ENCODE data around the gene PLEKHJ1.

The PLEKHJ1 gene

DNA sequence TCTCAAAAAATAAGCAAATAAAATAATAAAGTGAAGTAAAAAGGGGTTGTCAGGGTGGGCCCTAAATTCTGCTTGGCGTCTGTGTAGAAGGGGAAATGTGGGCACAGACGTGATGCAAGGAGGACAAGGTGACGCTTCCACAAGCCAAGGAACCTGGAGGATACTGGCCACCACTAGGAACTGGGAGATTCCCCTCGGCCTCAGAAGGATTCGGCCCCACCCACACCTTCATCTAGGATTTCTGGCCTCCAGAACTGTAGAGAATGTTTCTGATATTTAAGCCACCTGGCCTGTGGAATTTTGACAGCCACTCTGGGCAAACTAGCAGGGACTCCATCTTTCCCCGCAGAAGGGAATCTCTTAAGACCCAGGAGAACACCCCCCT is 1.1 kb downstream of the PLEKHJ1 start:
- DNase-seq: no peak

DNA sequence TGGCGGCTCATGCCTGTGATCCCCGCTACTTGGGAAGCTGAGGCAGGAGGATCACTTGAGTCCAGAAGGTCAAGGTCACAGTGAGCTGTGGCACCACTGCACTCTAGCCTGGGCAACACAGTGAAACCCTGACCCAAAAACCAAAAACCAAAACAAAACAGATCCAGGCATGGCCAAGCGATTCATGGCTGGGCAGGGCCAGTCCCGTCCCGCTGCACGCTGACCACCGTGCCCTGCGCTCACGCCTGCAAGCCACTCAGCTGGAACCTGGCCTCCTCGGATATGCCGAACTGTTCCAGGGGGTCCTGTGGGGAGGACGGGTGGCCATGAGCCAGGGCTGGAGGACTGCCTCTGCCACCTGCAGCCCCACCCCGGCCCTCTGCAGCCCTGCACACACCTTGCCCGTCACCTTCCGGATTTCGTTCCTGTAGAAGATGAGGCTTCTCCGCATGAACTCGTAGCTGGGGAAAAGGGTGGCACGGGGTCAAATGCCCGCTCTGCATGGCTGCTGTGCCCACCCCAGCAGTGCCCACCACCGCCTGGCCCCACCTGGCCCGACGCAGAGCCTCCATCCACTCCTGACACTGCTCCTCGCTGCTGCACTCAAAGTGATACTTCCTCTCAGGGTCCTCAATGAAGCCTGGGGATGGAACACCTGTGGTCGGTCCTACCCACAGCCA is 2.4 kb downstream of the PLEKHJ1 start:
- no peak for DNase-seq

DNA sequence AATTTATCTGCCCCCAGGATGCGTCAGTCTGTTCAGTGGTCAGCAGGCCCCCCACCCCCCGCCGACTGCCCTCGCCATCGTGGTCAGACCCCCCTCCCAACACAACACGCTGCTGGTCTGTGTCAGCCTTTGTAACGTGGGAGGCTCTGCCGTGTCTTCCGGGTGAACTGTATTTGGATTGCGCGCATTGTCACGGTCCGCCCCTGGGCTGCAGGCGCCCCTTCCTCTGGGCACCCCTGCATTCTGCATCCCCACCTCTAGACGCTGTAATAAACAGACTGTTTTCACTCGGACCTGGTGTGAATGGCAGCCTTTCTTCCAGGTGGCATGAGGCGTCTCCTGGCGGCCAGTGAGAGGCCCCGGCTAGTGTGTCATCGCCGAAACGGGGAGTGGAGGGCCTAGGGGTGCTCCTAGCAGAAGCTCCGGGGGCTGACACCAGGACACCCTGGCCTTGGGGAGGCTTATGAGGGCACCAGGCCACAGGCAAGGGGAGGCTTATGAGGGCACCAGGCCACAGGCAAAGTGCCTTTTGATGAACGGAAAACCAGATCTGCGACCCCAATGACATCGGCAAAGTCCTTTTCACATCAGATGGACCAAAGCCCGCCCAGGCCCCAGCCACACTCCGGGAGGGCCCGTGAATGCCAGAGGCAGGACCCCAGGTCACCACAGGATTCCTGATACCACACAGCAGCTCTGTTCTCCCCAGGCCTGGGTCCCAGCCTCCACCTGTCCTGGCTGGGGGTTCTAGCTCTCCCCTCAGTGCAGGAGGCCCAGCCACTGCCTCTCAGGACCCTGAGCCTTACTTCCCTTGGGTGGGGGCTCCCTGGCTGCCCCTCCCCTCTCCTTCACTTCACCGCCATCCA is 3.6 kb downstream of the PLEKHJ1 start:
- DNase-seq: no peak

DNA sequence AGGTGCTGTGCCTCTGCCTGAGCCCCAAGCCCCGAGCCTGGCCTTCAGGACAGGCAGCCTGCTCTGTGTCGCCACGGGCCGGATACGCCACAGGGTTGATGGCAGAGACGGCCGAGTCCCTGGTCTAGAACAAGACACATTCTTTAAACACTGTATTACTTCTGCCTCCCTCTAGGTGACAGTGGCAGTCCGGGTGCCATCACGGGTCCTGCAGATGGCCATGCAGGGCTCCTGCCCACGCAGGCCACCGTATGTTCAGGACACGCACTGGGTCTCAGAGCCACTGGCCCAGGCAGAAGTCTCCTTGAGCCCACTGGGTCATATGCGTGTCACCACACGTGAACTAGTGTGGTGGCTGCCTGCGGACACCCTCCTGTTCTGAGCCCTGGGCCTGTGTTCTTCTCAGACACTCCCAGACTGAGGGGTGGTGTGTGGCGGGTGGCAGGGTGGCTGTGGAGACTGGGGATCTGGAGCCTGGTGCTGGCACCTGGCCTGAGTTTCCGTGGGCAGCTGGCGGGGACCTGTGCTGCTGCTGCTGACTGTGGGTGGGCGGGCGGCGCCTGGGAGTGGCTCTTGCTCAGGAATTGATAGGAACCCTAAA is 4.4 kb downstream of the PLEKHJ1 start:
- no peak for DNase-seq

DNA sequence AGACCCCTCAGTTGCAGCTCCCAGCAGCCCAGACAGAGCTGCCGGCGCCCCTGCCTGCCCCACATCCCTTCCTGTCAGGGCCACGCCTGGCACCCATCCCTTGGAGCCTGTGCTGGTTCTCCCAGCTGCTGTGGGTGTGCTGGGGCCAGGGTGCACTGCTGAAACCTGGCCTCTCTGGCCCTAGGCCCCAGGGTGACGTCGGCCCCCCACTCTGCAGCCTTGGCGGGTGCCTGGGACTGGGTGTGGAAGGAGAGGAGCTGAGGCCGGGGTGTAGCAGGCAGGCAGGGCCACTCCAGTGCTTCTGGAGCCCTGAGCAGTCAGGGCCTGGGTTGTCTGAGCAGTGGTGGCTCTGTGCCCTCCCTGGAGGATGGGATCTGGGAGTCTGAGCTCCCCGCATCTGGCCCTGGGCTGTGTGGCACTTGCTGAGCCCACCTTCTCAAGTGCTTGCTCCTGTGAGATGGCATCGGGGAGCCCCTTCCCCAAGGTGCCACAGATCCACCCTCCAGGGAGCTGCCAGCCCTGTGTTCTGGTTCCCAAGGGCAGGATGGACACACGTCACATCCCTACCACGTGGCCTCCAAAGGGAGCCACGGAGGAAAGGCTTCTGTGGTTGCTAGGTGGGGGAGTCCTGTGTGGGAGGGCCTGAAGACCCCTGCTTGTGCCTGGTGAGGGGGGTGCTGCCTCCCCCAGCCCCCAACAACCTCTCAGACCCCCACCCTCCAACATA is 5.2 kb downstream of the PLEKHJ1 start:
- no peak for DNase-seq

DNA sequence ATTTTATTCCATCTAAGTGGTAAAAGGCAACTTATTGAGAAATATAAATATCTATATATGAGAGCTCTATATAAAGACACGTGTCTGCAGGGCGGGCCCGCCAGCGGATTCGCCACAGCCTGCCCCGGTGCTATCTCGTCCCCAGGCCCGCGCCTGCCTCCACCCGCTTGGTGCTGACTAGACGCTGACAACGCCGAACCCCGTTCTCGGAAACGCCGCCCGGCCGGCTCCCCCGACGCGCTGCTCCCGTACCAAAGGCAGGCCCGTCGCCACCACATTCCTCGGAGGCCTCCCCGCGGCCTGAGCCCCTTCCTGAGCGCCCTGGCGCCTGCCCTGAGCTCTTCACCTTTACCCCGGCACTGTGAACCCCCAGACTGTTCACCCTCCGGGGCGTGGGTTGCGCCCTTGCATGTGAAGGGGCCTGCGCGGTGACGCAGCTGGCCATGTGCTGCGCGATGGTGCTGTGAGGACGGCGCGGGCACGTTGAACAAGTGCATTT is 6.0 kb downstream of the PLEKHJ1 start:
- DNase-seq: no peak

DNA sequence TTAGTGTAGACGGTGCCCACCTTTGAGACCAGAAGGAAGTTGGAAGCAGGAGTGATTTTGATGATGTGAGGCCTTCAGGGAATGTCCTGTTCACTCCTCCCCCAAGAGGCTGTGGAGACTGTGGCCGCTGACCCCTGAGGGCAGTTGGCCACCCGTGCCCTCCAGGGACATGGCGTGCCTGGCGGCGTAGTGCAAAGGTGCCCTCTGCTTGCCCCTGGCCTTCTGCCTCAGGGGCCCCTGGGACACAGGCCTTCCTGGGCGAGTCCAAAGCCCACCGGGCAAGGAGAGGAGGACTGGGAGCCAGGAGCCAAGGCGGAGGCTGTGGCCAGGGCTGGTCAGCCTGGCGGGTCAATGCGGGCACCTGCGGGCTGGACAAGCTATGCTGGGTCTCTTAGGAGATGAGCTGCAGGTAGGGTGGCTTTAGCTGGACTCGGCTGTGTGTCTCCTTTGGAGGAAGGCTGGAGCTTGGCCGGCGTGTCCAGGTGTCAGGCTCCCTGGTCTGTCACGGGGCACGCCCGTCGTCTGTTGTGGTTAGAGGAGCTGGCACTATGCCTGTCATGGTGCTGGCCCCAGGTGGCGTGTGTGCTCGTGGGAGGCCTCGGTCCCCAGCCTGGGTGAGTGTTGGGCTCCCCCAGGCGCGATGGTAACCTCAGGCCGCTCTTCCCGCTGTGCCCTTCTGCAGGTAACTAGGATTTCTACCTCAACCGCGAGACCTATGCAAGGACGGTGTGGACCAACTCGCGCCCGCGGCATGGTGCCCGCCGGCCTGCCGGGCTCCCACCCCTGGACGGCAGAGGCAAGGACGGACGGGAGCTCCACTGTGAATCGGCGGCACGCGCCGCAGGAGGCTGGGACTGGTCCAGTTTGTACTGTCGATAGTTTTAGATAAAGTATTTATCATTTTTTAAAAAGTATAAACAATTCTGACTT is 6.8 kb downstream of the PLEKHJ1 start:
- DNase-seq: no peak

DNA sequence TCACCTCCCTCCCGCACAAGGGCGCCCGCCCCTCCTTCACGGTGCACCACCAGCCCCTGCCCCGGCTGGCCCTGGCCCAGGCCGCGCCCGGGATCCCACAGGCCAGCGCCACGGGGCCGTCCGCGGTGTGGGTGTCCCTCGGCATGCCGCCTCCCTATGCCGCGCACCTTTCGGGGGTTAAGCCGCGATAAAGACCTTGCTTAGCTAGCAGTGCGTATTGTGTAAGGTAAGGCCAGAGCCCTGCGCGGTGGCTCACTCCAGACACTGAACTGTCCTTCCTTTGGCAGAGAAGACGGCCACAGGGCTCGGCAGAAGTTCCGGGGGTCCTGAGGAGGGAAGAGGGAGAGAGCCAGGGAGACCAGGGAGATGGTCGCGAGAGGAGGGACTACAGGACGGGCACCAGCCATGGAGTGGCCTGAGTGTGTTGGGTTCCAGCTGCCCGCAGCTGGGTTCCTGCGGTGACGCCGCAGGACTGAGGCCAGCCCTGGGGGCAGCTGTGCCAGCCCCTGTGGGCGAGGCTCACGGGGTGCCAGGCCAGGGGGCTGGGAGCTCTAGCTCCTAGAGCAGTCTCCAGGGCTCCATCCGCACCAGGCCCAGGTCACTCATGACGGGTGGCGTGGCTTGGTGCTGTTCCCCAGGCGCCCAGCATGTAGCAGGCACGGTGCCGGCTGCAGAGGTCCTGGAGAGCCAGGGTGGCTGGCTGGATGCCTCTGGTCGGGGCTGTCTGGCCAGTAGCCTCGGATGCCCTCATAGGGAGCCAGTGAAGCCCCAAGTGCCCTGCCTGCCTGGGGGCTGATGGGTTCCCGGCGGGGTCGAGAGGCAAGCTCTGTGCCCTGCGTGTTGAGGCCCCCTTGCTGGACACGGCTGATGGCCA is 7.7 kb downstream of the PLEKHJ1 start:
- DNase-seq: no peak

DNA sequence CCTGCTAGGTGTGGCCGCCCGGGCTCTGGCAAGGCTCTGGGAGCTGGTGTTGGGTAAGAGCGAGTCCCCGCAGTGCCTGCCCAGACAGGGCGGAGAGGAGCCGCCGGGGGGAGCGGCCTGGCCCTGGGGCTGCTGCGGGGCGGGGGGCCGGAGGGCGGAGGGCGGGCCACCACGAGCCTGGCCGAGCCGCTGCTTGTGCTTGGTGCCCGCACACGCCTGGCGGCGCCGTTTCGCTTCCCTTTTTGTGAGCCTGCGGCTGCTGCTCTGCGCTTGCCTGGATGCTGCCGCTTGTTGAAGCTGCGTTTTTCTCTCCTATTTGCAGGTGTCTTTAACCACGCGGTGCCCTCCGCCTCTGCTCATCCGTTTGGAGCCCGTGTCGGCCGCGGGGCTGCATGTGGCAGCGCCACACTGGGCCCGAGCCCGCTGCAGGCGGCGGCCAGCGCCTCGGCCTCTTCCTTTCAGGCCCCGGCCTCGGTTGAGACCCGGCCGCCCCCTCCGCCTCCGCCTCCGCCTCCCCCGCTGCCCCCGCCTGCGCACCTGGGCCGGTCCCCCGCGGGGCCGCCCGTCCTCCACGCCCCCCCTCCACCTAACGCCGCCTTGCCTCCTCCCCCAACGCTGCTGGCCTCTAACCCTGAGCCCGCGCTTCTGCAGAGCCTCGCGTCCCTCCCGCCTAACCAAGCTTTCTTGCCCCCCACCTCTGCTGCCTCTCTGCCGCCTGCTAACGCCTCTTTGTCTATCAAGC is 8.5 kb downstream of the PLEKHJ1 start:
- DNase-seq: no peak

DNA sequence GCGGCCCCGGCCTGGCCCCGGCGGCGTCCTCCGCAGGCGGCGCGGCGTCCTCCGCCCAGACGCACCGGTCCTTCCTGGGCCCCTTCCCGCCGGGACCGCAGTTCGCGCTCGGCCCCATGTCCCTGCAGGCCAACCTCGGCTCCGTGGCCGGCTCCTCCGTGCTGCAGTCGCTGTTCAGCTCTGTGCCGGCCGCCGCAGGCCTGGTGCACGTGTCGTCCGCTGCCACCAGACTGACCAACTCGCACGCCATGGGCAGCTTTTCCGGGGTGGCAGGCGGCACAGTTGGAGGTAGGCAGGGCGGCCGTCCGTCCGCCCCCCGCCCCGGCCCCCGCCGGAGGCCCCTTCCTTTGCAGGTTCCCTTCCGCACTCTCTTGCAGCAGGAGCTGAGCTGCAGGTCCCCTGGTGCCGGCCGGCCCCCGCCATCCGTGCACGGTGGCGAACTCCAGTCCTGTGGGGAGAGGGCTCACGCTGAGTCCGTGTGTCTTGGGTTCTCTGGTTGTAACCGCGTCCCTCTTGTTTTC is 9.2 kb downstream of the PLEKHJ1 start:
- no peak for DNase-seq

DNA sequence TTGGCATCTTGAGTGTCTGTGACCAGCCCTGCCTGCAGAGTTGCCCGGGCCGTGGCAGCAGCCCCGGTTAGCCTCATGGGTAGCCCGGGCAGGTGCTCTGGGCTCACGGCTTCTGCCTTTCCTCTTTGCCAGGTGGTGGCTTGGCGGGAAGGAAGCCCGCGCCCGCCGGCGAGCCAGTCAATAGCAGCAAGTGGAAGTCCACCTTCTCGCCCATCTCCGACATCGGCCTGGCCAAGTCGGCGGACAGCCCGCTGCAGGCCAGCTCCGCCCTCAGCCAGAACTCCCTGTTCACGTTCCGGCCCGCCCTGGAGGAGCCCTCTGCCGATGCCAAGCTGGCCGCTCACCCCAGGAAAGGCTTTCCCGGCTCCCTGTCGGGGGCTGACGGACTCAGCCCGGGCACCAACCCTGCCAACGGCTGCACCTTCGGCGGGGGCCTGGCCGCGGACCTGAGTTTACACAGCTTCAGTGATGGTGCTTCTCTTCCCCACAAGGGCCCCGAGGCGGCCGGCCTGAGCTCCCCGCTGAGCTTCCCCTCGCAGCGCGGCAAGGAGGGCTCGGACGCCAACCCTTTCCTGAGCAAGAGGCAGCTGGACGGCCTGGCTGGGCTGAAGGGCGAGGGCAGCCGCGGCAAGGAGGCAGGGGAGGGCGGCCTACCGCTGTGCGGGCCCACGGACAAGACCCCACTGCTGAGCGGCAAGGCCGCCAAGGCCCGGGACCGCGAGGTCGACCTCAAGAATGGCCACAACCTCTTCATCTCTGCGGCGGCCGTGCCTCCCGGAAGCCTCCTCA is 9.9 kb downstream of the PLEKHJ1 start:
- no peak for DNase-seq

DNA sequence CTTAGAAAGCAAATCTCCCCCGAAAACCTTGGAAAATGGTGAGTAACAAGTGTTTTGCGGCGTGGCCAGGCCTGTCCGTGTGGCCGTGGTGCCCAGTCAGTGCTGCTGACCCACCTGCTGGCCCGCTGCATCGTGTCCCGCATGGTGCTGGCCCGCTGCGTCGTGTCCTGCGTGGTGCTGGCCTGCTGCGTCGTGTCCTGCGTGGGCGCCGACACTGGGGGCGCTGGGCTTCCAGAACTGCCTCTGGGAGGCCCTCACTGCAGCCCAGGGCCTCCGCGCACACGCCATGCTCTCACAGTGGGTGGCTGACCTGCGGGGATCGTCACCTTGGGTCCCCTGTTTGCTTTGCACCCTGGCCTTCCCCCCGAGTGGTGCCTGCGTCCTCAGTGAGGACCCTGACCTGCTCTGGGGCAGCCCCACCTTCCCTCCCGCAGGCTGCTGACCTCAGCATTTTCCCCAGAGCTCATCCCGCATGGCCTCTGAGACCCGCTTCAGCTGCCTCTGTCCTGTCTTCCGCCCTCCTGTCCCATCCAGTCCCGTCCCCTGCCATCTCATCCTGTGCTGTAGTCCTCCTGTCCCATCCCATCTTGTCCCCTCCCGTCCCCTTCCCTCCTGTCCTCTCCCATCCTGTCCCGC is 10.6 kb downstream of the PLEKHJ1 start:
- DNase-seq: no peak

DNA sequence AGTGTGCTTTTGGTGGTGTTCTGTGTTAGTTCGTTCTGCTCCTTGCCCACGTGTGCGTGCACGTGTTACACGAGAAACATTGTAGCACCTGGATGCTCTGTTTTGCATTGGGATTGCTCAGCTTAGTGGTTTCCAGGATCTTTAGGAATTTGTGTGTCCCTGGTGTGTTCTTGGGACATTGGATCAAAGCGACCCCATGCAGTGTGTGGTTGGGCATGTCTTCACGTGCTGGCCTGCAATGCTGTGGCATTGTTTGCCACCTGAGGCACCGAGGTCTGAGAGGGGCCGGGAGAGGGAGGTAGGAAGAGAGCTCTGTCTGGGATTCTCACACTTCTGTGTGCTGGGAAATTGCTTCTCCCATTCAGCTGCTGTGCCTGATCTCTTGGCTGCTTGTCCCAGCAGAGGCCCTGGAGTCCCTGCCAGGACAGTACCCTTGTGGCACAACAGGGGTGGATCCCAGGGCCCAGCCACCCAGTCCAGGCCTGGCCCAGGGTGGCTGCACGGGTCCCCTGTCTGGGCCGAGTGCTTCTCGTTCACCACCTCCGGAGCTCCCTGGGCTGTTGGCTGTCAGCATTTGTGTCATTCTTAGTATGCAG is 11.3 kb downstream of the PLEKHJ1 start:
- no peak for DNase-seq

DNA sequence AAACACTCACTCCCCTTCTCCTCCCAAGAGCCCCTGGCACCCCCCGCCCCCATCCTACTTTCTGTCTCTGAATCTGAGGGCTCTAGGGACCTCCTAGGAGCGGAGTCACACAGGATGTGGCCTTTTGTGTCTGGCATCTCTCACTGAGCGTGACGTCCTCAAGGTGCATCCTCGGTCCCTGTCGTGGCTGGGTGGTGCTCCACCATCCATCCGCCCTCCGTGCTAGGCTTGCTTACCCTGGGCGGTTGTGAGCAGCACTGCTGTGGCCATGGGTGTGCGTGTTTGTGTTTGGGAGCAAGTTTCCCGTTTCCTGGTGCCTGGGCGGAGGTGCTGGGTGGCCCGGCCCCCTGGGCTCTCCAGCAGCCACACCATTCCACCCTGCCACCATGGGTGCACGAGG is 12.2 kb downstream of the PLEKHJ1 start:
- DNase-seq: no peak

DNA sequence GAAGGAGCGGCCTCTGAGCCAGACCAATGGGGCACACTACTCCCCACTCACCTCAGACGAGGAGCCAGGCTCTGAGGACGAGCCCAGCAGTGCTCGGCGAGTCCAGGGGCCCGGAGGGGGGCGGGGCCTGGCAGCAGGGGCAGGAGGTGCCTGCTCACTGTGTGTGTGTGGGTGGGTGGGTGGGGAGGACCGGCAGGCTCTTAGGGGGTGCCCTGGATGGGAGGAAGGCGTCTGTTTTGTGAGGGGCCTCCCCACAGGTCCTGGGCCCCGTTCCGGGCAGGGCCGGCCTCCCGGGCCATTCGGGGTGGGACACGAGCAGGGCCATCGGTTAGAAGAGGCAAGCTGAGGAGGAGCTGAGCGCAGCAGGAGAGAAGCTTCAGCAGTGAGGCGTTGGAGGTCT is 12.7 kb downstream of the PLEKHJ1 start:
- DNase-seq: no peak

DNA sequence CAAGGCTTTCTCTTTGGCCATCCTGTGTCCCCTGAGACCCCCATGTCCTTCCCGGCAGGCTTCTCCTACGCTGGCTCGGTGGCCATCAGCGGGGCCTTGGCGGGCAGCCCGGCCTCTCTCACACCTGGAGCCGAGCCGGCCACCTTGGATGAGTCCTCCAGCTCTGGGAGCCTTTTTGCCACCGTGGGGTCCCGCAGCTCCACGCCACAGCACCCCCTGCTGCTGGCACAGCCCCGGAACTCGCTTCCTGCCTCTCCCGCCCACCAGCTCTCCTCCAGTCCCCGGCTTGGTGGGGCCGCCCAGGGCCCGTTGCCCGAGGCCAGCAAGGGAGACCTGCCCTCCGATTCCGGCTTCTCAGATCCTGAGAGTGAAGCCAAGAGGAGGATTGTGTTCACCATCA is 14.2 kb downstream of the PLEKHJ1 start:
- no peak for DNase-seq

DNA sequence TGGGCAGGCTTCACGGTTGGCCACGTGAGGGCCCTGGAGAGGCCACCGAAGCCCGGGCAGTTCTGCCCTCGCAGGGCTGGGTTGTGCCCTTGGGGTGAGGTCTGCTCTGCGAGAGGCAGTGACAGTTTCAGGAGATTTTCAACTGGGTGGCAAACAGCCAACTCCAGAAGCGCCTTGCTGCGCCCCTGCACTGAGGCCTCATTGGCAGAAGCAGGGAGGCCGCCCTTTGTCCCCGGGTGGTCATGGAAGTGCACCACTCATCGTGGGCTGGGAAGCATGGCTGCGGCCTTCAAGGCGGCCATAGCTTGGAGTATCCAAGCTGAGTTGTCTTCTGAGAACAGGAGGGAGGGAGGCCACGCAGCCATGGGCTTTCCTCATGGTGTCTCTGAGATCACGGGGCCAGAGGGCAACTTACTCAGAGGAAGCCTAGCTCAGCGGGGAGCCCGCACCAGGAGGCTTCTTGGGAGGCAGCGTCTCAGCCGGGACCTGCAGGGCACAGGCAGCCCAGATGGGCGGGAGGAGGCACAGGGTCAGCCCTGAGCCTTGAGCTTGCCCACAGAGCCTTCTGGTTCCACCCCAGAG is 14.8 kb downstream of the PLEKHJ1 start:
- no peak for DNase-seq

DNA sequence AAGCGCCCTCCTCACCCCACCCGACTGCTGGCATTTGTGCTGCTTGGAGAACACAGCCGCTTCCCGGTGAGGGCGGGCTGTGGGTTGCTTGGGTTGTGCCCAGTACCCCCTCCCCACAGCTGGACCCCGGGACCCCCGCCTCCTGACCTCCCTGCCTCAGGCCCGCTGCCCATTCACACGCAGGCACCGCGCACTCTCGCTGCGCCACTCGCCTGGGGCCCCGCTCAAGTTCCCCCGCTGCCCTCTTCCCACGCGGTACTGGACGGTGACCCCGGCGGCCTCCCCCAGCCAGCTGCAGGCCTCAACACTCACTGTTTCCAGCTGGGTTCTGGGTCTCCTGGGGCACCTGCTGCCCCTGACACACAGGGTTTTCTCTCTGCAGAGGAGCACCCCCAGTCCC is 16.4 kb downstream of the PLEKHJ1 start:
- DNase-seq: no peak
